IPS-15b (cell line): ENCODE data around the gene NIPA2.

Source experiments
- H3K27me3 ChIP-seq: one replicate; pipeline ENCODE4 v1.6.1; 2013; ENCODE audit warnings: low read length; ENCODE audit not compliant: control insufficient read depth, insufficient read depth
- H3K36me3 ChIP-seq: one replicate; pipeline ENCODE4 v1.6.1; 2013; ENCODE audit warnings: low read length; ENCODE audit not compliant: control insufficient read depth, insufficient read depth
- H3K4me1 ChIP-seq: one replicate; pipeline ENCODE4 v1.6.1; 2013; ENCODE audit warnings: mild to moderate bottlenecking, low read length; ENCODE audit not compliant: control insufficient read depth, insufficient read depth
- H3K4me3 ChIP-seq: one replicate; pipeline ENCODE4 v1.5.1; 2013; ENCODE audit warnings: low read depth, low read length
- H3K9ac ChIP-seq: one replicate; pipeline ENCODE4 v1.6.1; 2013; ENCODE audit warnings: low read depth, mild to moderate bottlenecking, low read length
- H3K9me3 ChIP-seq: one replicate; pipeline ENCODE4 v1.6.1; 2013; ENCODE audit warnings: mild to moderate bottlenecking, low read length; ENCODE audit not compliant: control insufficient read depth, insufficient read depth

The NIPA2 gene

GRCh38 chr15:22907161-22907950, 68.9 kb downstream of the NIPA2 start:
- H3K27me3 ChIP-seq: no peaks in the 10 kb centered on the region
- H3K36me3 ChIP-seq: peaks cover 25% of the 10 kb centered on the region
- H3K4me3 ChIP-seq: no peak overlapping the region
- no peaks in the 10 kb centered on the region for H3K4me1 ChIP-seq
- H3K9me3 ChIP-seq: no peaks in the 10 kb centered on the region
- no peak overlapping the region for H3K9ac ChIP-seq

DNA sequence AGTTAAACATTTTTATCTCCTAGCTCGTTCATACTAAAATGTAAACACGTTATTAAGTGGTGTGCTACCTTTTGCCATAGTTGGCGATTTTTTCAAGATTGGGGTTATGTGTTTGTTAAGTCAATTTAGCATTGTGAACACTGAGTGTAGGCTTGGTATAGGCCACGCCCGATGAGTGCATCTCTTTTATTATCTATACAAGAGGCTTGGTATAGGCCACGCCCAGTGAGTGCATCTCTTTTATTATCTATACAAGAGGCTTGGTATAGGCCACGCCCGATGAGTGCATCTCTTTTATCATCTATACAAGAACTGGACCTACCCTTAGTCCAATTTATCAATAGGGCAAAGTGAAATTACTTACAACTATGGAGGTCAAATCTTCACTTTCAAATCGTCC, 70.4 kb downstream of the NIPA2 start:
- Histone ChIP-seq H3K4me1 (no peaks in the 10 kb centered on the region), H3K9me3 (no peaks in the 10 kb centered on the region), H3K4me3 (no peak overlapping the region), H3K9ac (no peak overlapping the region), H3K27me3 (no peaks in the 10 kb centered on the region), H3K36me3 (peaks cover 23% of the 10 kb centered on the region)

DNA sequence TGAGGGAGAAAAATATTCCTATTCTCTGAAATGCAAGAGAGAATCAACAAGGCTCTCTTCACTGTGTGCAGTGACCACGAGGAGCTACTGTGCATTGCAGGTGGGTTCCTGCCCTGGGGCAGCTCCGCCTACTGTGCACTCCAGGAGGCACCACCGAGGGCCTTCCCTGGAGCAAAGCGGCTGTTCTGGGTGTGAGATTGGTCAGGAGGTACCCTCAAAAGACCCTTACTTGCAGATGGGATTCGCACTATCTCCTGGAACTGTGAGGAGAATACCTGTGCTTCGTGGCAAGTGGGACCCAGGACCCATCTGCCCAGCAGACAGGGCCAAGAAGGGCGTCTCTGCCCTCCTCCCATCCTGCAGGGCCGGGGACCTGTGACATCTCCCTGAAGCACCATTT, 72.8 kb downstream of the NIPA2 start:
- no peak overlapping the region for H3K9ac ChIP-seq
- no peaks in the 10 kb centered on the region for H3K27me3 ChIP-seq
- no peak overlapping the region for H3K4me3 ChIP-seq
- H3K36me3 ChIP-seq: peaks cover 34% of the 10 kb centered on the region
- no peaks in the 10 kb centered on the region for H3K9me3 ChIP-seq
- no peaks in the 10 kb centered on the region for H3K4me1 ChIP-seq

DNA sequence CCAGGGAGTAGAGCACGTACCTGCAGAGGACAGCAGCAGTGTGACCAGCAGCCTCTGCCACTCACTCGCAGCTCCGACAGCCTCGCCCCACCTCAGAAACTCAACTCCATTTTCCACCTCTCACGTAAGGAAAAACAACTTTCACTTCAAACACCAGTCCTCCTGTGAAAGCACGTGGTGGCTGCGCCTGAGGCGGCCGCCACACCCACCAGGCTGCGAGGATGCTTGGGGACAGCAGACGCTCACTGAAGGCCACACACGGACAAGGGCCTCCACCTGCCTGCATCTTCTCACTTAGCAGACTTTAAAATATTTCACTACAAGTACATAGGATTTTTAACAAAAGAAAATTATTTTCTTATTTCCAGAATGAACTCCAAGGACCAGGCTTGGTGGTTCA, 73.8 kb downstream of the NIPA2 start:
- H3K36me3 ChIP-seq: peaks cover 34% of the 10 kb centered on the region
- no peak overlapping the region for H3K4me3 ChIP-seq
- H3K4me1 ChIP-seq: no peaks in the 10 kb centered on the region
- no peak overlapping the region for H3K9ac ChIP-seq
- H3K27me3 ChIP-seq: no peaks in the 10 kb centered on the region
- no peaks in the 10 kb centered on the region for H3K9me3 ChIP-seq

DNA sequence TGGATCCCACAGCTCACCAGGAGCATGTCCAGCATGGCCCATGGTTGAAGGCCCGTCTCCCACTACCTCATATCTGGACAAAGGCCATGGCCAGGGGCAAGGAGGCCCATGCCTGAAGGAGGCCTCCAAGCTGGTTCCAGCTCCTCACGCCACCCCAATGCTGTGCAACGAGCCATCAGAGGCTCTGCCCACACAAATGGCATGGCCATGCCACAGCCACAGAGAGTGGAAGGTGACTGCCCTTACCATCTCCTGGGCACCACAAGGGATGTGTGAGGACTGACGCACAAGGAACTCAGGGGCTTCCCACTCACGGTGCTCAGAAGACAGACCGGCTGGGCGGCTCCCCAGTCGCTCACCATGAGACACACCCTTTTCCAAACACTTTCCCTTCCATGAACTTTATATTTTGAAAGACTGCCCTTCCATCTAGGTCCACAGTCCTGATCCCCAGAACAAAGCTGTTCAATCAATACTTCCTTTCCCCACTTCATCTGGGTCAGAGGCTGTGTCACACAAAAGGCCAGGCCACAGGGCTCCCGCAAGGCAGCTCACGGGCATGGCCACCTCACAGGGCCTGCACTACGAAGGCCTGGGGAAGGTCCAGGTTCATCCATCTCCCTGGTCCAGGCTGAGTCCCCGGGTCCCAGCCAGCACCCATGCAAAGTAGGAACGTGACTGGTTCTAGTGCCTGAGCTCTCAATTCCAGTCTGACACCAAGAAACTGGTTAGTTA, 75.3 kb downstream of the NIPA2 start:
- Histone ChIP-seq H3K9me3 (no peaks in the 10 kb centered on the region), H3K9ac (no peak overlapping the region), H3K27me3 (no peaks in the 10 kb centered on the region), H3K4me1 (no peaks in the 10 kb centered on the region), H3K4me3 (no peak overlapping the region), H3K36me3 (peaks cover 30% of the 10 kb centered on the region)

- Histone ChIP-seq H3K27me3 (no peaks in the 10 kb centered on the region), H3K36me3 (peaks cover 26% of the 10 kb centered on the region), H3K9me3 (no peaks in the 10 kb centered on the region), H3K4me3 (no peak overlapping the region), H3K9ac (no peak overlapping the region), H3K4me1 (no peaks in the 10 kb centered on the region)
Measured at GRCh38 chr15:22915866-22916515, 77.5 kb downstream of the NIPA2 start.

- H3K36me3 ChIP-seq: peaks cover 24% of the 10 kb centered on the region
- H3K27me3 ChIP-seq: no peaks in the 10 kb centered on the region
- H3K4me3 ChIP-seq: no peak overlapping the region
- H3K9ac ChIP-seq: no peak overlapping the region
- H3K4me1 ChIP-seq: no peaks in the 10 kb centered on the region
- H3K9me3 ChIP-seq: no peaks in the 10 kb centered on the region
Measured at GRCh38 chr15:22916606-22917350, 78.3 kb downstream of the NIPA2 start.

DNA sequence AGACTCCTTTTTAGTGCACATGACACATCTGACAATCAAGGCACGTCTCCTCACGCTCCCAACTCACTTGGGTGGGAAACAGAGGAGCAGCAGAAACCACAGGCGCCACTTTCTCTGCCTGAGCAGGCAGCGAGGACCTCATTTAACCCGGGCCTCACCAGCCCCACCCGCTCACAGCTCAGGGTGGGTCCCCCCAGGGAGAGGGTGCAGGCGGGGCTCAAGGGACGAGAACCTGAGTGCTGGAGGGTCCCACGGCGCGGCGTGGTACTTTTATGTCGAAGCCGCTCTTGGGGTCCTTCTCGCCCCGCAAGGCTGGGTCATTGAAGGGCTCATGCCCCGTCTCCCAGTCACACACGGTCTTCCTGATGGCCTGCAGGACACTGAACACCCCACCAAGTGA, 79.1 kb downstream of the NIPA2 start:
- no peak overlapping the region for H3K9ac ChIP-seq
- H3K36me3 ChIP-seq: peaks cover 22% of the 10 kb centered on the region
- no peak overlapping the region for H3K4me3 ChIP-seq
- H3K4me1 ChIP-seq: no peaks in the 10 kb centered on the region
- no peaks in the 10 kb centered on the region for H3K27me3 ChIP-seq
- H3K9me3 ChIP-seq: no peaks in the 10 kb centered on the region
